NCI-H187 treated with DMSO at 0.1 percent for 48 hours (cell line): ENCODE measurements around the gene DSCAML1.
A peak's percentile ranks its signal among the peaks of the same experiment; 100 is the strongest.

ENCODE experiments used
- DNase-seq: peaks from one replicate; lab custom pipeline; 2025; lab: John Stamatoyannopoulos, UW

DSCAML1 gene

DNA sequence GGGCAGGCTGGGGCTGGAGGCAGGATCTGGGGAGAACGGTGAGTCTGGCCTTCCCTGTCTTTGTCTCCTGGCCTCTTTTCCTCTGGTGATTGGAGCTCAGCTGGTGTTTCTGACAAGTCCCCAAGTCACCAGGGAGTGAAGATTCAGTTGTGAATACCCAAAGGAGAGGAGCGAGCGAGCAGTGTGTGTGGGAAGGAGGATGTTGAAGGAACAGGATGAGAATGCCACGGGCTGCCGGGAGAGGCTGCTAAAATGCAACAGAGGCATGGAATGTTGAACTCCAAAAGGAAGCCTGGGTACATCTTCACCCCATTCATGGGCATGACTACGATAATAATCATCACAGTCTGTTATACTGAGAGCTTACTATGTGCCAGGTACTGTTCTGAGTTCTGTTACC is 306.1 kb downstream of the DSCAML1 start:
- DNase-seq: no peak

DNA sequence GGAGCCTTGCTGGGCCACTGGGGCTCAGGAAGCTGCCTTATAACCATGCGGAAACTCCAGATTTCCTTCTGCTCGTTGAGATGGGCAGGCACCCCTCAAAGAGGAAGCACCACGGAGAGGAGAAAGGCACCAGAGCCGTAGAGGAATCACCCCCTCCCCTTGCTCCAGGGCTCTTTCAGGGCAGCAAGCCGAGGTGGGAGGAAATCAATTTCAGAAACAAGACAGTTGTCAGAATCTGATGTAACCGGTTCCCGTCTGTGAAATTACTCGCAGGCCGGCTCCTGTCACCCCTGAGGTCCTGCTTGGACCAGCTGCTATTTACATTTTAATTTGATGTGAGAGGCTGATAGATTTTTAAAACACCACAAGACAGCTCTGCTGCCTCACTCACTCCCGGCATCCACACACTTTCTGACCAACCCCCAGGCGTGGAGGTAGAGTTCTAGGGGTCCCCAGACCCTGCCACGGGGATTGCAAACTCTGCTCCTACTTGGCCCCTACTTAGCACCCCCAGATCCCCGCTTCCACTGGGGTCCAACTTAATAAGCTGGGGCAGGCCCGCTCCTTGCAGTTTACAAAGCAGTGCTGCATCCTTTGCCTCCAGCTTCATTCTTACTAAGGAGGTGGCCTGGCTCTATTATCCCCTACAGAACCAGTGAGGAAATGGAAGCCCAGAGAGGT is 306.9 kb downstream of the DSCAML1 start:
- DNase-seq: no peak

DNA sequence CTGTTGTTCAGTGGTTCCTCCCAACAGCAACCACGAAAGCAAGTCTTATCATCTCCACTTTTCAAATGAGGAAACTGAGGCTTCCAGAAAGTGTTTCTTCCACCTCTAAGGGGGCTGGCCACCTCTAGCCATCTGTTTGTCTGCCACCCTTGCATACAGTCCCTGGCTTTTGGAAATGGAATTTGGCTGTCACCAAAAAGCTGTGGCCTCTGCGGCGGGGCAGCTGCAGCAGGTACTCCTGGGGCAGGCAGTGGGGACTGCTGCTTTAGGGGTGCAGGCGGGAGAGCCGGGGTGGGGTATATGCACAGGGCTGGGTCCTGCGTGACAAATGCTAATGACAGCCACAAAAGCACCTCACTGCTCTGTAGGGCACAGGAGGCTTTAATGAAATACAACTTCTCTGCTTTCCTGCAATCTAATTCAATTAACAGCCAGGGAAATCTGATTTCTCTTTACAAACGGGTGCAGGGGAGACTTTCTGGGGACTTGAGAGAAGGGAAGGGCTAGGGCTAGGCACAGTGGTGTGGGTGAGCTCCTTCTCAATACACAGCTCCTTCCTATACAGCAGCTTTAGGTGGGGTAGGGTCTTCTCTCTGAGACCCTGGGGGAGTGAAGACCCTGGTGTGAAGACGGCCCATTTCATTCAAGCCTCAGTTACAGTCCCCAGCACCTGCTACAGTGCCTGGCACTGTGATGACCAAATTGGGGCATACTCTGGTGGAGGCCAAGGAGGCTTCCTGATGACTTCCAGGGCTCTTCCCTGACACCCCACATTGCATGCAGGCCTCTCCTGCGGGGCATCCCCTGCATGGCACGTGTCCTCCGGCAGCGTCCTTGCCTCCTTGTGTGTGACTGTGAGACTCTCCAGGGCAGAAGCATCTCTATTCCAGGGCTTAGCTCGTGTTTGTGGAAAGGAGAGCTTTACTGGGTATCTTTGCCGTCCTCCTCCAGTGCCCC is 307.7 kb downstream of the DSCAML1 start:
- DNase-seq: no peak

DNA sequence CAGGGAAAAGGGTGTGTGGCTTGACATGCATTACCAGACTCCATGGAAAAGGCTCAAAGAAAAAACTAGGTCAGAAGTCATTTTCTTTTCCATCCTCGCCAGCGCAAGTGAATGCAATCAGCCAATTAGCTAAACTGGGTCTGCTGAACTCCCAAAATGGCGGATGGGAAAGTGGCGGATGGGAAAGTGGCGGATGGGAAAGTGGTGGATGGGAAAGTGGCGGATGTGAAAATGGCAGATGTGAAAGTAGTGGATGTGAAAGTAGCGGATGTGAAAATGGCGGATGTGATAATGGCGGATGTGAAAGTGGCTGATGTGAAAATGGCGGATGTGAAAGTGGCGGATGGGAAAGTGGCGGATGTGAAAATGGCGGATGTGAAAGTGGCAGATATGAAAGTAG is 311.0 kb downstream of the DSCAML1 start:
- DNase-seq: no peak

DNA sequence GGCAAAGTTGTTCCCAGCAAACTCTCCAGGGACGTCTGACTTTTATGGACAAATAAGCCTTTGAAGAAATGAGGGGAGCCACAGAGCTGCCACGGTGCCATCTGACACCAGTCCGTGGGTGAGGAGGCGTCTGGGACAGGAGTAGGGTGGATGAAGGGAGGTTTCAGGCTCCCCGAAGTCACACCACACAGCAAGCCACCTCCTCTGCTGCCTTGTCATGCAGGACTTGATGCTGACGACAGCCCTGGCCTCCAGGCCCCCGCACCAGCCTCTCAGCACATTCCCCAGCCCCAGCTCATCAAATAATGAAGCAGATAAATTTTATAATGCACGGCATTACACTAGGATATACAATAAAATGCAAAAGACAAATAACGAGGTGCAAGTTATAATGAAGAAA is 312.9 kb downstream of the DSCAML1 start:
- DNase-seq: no peak

DNA sequence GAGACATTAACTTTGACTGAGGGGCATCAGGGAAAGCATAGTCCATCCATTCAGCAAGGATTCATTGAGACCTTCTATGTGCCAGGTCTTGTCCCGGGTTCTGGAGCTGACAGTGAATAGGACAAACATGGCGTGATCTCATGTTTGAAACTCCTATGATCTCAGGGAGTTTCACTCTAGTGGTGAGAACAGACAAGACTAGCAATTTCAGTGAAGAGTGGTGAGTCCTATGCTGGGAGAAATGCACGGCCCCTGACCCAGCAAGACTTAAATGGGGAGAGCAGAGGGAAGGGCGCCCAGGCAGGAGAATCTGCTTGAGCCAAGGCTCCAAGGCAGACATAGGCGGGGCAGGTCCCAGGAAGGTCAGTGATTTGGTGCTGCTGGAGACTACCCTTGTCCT is 313.6 kb downstream of the DSCAML1 start:
- no peak for DNase-seq

DNA sequence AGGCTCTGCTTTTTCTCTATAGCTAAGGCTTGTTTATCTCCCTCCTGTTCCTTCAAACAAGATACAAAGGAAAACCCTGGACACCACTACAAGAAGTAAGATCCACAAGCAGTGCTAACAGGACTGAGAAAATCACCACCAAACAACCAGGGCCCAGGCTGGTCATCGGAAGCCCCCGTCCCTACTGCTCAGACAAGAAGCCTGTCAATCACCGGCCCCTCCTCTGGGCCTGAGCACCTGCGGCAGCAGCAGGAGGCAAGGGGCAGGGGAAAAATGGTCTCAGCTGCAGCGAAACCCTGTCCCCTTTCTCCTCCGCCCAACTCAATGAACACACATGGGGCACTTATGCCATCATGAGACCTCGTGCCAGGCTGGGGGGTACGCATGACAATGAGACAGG is 314.1 kb downstream of the DSCAML1 start:
- no peak for DNase-seq

DNA sequence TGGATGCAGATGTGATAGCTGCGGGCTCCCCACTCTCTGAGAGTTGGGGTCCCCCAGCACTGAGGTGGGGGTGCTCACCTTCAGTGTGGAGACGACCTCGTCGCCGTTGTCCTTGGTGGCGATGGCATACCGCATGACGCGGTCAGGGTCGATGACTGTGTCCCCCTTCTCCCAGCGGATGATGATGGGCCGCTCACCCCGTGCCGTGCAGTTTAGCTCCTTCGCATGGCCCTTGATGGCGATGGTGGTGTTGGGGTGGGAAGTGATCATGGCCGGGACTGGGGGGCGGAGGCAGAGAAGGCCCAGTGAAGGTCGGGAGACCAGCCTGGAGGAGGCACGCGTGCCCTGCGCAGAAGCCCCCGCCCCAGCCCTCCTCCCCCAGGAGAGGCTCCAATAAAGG is 315.1 kb downstream of the DSCAML1 start:
- no peak for DNase-seq

DNA sequence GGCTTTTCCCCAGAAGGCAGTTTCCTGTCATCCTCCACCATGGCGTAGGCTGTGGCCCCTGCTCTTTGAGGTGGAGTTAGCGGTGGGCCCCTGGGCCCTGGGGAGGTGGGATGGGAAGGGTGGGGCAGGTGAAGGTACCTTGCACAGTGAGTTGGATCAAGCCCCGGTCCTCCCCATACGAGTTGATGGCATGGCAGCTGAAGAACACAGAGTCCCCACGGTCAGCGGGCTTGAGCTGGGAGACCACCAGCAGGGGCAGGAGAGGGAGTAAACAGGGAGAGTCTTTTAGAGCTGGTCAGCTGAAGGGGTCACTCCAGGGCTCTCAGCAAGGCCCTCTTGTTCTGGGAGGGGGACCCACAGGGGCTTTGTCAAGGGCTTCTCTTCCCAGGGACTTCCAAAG is 316.0 kb downstream of the DSCAML1 start:
- no peak for DNase-seq

DNA sequence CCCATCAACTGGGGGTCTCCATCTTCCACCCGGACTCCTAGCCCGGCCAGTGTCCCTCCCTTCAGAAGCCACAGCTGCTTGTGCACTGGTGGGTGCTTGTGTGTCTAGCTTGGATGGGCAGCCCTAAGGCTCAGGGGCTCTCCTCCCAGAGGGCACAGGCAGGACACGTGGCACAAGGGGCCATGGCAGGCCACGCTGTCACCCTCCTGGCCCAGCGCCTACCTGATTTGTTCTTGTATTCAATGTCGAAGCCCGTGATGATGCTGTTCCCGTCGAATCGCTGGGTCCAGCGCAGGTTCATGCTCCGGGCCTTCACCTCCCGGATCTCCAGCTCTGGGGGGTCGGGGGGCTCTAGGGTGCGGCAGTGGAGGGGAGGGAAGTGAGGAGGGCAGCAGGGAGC is 316.8 kb downstream of the DSCAML1 start:
- no peak for DNase-seq

DNA sequence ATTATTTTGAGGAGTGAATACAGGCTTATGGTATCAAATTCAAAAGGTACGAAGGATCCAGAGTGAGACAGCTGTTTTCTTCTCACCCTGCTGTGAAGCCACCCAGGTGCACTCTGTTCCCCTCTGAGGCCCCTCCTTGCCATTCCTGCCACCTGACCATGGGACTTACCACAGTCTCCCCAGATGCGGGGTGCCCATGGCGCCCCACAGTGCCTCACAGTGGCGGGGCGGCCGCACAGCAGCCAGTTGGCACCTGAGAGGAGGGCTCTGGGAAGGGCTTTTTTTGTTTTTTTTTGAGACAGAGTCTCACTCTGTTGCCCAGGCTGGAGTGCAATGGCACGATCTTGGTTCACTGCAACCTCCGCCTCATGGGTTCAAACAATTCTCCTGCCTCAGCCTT is 317.6 kb downstream of the DSCAML1 start:
- DNase-seq: no peak

DNA sequence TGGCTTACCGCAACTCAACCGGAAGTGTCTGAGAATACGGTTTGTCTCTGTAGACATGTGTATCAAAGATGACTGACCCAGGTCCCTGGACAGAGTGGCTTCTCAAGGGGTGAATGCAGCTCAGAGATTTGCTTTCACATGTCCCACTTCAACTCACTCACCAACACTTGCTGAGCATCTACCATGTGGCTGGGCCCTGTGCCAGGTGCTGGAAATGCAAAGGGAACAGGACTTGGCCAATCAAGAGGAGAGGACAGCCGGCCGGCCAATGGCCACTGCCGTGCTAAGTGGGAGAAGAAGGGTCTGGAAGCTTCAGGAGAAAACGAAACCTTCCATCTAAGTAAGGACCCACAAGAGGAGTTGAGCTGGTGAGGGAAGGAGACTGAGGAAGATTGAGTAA is 318.1 kb downstream of the DSCAML1 start:
- DNase-seq: no peak

DNA sequence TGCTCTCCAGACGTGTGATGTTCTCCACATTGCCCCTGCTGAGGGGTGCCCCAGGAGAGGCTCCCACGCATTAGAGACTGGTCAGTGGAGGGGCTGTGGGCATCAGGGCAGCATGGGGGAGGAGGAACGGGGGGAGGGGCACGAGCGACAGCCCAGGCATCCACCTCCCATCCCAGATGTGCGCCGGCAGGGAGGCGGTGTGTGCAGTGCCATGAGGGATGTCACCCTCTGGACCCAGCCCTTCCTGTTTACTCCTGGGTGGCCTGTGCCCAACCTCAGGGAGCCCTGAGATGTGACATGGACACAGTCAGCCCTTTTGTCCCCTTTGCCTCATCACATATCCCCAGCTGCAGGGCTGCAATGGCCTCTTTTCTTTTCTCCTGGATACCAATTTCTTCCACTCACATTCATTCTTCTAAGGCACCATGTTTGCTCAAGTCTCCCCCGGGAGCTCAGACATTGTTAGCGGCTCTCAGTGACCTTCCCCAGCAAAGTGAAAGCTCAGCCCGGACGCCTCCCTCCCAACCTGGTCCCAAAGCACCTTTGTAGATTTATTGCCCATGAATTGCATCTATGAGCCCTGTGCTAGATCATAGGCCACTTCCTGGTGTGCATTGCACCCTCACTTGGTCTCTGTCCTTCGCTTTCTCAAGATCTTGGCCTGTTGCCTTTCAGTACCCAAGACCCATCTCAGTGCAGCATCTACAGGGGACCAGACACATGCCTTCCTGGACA is 318.7 kb downstream of the DSCAML1 start:
- DNase-seq: no peak

DNA sequence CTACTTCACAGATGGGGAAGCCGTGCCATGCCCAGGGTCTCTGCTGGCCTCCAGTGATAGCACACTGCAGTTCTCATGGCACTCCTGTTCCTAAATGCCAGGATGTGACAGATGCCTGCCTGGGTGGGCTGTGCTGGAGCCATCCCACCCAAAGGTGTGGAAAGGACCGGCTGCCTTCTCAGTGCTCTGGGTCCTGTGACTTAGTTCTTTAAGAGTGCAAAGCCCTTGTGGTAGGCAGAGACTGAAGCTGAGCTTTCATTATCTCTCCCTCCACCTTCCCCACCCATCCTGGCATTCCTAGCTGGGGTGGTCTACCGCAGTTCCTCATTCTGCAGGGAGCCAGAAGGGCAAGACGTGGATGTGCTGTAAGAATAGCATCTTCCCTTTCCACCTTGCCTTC is 319.3 kb downstream of the DSCAML1 start:
- DNase-seq: no peak

DNA sequence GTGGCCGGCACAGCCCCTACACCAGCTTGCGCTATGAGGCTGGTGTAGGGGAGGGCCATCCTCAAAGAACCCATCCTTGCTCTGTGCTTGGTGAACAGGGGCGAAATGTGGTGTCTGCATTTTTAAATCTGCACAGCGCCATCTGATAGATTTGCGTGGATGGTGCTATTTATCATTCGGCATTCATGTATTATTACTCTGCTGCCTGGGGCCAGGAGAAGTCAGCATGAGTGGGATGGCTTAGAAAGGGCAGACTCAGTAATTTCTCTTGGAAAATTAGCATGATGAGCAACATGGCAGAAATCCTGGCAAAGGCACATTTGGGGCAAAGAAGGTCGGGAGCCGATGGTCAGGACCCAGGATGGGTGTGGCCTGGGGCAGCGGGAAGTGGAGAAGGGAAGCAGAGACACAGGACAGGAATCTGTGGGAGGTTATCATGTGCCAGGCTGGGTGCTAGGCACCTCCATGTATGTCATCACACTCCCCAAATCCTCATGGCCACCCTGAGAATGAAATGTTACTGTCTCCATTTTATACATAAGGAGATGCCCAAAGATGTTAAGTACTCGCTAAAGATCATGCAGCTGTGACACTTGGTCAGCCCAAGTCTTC is 320.4 kb downstream of the DSCAML1 start:
- DNase-seq: no peak

DNA sequence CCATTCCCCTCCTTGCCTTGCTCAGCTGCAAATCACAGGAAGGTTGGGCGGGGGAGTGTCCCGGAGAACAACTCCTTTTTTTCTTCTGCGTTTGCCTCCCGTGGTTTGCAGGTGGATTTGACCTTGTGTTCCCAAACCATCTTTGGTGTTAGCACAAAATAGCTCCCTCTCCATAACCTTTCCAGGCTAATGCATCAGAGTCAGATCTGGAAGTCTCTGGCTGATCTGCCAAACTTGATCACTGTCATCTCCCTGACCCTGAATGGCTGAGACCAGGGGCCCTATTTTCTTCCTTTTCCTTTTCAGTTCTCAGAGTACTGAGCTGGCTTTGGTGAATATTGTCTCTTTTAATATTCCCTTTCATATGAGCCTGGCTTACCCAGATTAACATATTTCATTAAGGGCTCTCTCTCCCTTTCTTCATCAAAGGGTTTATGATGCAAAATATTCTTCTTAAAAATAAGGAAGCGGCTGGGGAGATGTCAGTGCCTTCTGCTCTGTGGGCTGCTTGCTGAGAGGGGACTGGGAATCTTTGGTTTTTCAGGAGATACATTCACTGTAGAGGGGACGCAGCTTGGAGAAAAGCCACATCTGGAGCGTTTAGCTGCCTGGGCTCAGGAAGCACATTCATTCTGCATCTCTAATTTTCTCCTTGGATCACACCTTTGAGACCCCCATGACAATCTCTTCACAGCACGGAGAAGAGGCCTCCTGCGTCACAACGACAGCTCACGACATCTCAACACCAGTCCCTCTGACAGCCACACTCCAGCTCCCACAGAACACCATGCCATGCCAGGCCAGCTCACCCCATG is 321.1 kb downstream of the DSCAML1 start:
- no peak for DNase-seq

DNA sequence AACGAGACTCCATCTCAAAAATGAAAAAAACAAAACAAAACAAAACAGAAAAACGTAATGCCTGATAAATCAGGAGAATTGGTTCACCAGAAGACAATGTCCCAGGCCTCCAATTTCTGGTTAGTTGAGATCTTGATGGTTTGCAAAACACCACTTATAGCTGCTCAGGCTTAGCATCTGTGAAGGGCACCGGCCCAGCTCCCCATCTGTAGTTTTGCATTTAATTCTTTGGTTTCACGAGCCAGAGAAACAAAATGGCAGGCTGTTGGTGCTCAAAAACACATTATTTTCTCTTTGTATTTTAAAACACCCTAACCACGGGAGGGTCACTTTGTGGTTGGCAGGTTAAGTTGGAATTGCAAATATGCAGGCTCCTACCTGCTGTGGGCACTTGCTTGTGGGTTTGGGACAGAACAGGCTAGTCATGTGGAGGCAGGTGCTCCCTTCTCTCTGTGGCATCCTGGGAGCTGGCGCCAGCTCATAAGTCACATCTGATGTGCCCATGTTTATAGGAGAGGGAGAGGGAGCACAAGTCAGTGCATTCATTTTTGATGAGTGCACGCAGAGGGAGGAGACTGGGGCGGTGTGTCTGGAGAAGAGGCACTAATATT is 323.4 kb downstream of the DSCAML1 start:
- peak; percentile 85 for DNase-seq

DNA sequence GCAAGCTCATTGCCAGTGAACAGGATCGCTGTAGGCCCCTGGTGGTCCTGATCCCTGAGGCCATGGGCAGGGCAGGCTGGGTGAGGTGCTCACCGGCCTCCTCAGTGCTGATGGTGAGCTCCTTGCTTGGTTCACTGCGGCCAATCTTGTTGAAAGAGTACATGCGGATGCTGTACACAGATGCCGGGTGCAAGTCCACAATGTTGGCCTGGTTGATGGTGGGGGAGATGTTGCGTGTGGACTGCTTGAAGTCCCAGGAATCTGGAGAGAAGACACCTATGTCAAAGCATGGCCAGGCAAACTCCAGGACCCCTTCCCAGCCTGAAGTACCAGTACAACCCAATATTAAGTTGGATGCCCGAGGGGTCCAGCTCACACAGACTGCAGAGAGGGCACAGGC is 325.2 kb downstream of the DSCAML1 start:
- no peak for DNase-seq

DNA sequence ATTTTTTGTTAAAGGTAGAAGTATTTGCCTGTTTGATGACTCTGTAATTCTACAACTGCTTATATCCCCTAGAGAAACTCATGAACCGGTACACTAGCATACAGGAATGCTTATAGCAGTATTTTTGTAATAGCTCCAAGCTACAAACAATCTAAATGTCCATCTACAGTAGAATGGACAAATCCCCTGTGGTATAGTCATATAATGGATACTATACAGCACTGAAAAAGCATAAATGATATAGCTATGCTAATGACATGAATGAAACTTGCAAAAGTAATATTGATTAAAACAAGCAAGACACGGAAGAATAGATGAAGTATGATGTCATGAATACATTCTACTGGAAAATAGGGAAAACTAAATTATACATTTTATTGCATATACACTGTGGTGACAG is 326.4 kb downstream of the DSCAML1 start:
- DNase-seq: no peak

DNA sequence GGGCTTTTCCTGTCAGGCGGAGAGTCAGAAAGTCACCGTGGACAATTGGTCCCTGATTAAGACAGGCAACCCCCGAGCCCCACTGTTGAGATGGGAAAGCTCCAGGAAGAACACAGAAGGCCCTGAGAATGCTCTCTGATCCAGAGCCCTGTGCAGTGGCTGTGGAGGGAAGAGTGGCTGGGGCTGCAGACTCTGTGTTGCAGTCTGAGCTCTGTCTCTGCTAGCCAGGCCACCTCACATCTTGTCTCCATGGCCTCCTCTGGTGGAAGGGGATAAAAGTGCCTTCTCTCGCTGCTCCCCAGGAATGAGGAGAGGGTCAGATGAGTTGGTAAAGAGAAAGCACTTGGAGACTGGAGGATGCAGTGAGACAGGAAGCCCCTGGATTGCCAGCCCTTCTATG is 328.1 kb downstream of the DSCAML1 start:
- DNase-seq: no peak

DNA sequence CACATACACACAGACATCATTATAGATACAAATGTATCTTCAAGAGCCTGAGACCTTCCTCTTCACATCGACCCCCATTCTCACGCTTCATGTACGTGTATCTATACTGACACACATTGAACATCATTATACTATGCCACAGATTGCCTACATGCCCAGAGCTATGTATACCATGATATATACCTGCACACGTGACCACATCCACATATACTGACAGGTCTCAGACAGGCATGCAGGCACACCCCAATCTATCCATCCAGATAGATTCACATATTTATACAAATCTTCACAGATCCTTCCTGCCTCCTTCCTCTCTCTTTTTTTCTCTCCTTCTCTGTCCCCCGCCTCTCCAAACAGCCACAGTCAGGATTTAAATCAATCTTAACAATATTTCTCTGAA is 329.2 kb downstream of the DSCAML1 start:
- no peak for DNase-seq
